Measurements from ENCODE around the gene ABR.

ABR gene

DNA sequence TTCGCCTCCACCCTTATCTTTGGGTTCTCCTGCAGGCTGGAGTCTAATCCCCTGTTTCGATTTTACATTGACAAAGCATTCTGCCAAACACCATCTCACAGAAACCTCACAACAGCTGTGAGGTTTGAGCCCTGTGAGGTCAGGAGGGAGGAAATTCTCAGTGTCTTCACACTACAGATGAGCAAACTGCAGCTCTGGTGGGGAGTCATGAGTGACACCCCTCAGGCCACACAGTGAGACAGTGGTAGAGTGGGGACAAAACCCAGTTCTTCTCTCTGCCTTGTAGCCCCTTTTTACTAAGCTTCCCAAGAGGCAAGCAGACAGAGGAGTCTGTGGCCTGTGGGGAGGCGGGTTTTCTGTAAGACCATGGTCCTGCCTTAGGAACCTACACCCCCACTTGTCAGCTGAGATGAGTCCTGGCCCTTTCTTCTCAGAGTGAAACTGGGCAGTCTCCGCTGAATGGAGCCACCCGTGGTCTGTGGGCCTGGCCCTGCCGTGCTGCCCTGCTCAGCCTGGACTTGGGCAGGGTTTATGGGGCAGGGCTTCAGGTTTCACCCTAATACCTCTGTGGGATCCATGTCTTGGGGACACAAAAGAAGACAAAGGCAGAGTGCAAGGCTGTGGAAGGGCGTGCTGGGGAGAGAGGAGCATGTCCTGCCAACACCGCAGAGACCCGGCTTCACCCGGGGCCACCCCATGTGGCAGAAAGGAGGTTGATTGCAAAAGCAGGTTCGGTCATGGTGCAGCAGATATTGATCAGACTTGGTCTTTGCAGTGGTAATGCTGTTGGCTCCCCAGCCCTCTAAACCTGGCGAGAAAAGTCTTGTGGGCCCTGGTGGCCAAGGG lies 59.0 kb downstream of the ABR start:
- H3K4me2 ChIP-seq (ENCODE audit: low read depth, low read length) = peak overlapping the region; percentile 54
- no peaks in the 10 kb centered on the region for H3K79me2 ChIP-seq (ENCODE audit: low read length)
- H2AFZ ChIP-seq (ENCODE audit: low read length) = peak overlapping the region; percentile 49
- H3K9me2 ChIP-seq (replicated peaks; ENCODE audit: insufficient read depth, low read length) = no peaks in the 10 kb centered on the region
- 0 out of 2 replicates have a peak overlapping the region, but pooled peaks have one; percentile 2 for H3K4me3 ChIP-seq (ENCODE audit: low read length)
- no peaks in the 10 kb centered on the region for H3K9me3 ChIP-seq (replicated peaks; ENCODE audit: insufficient read depth, low read length)
- peaks cover 33% of the 10 kb centered on the region for H3K27me3 ChIP-seq (replicated peaks; ENCODE audit: insufficient read depth, low read length)
- peak overlapping the region; percentile 80 for H3K27ac ChIP-seq (ENCODE audit: low read length)
- peaks cover 21% of the 10 kb centered on the region for H3F3A ChIP-seq (ENCODE audit: insufficient read depth, low read length)
- peak; percentile 78 for DNase-seq
- H3K4me1 ChIP-seq (ENCODE audit: low read length) = peaks cover 43% of the 10 kb centered on the region
- H4K20me1 ChIP-seq (ENCODE audit: insufficient read depth, low read length) = no peaks in the 10 kb centered on the region
- H3K36me3 ChIP-seq (replicated peaks; ENCODE audit: insufficient read depth, low read length) = no peaks in the 10 kb centered on the region
- H3K9ac ChIP-seq (ENCODE audit: low read length) = peak overlapping the region; percentile 47
- no peak for TF ChIP-seq EZH2phosphoT487 (IDR thresholded peaks at IDR 0.05; ENCODE audit: low read length)
- TF ChIP-seq EZH2 (optimal IDR thresholded peaks at IDR 0.05; ENCODE audit: low read depth, low read length) = no peak
- TF ChIP-seq, protein P1, sequence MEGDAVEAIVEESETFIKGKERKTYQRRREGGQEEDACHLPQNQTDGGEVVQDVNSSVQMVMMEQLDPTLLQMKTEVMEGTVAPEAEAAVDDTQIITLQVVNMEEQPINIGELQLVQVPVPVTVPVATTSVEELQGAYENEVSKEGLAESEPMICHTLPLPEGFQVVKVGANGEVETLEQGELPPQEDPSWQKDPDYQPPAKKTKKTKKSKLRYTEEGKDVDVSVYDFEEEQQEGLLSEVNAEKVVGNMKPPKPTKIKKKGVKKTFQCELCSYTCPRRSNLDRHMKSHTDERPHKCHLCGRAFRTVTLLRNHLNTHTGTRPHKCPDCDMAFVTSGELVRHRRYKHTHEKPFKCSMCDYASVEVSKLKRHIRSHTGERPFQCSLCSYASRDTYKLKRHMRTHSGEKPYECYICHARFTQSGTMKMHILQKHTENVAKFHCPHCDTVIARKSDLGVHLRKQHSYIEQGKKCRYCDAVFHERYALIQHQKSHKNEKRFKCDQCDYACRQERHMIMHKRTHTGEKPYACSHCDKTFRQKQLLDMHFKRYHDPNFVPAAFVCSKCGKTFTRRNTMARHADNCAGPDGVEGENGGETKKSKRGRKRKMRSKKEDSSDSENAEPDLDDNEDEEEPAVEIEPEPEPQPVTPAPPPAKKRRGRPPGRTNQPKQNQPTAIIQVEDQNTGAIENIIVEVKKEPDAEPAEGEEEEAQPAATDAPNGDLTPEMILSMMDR (IDR thresholded peaks at IDR 0.05; ENCODE audit: low read length) = no peak

DNA sequence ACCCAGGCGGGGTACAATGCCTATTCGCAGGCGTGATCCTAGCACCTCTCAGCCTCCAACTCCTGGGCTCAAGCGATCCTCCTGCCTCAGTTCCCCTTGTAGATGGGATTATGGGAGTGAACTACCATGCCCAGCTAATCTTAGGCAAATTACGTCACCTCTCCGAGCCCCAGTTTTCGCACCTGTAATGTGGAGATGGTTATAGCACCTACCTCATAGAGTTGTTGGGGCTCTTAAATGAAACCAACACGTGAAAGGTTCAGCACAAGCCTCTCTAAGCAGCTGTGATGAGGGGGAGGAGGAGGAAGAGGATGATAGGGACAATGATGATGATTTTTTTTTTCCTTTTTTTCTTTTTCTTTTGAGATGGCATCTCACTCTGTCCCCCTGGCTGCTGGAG lies 59.9 kb downstream of the ABR start:
- peaks cover 29% of the 10 kb centered on the region for H3F3A ChIP-seq (ENCODE audit: insufficient read depth, low read length)
- H3K27ac ChIP-seq (ENCODE audit: low read length) = peak overlapping the region; percentile 80; the same call in 1 of the 2 replicates
- no peaks in the 10 kb centered on the region for H3K79me2 ChIP-seq (ENCODE audit: low read length)
- no peak overlapping the region for H3K4me3 ChIP-seq (ENCODE audit: low read length)
- peaks cover 24% of the 10 kb centered on the region for H3K27me3 ChIP-seq (replicated peaks; ENCODE audit: insufficient read depth, low read length)
- peak; percentile 77 for DNase-seq
- peak overlapping the region; percentile 47; the same call in 1 of the 2 replicates for H3K9ac ChIP-seq (ENCODE audit: low read length)
- no peaks in the 10 kb centered on the region for H3K36me3 ChIP-seq (replicated peaks; ENCODE audit: insufficient read depth, low read length)
- no peaks in the 10 kb centered on the region for H3K9me2 ChIP-seq (replicated peaks; ENCODE audit: insufficient read depth, low read length)
- no peaks in the 10 kb centered on the region for H3K9me3 ChIP-seq (replicated peaks; ENCODE audit: insufficient read depth, low read length)
- H3K4me1 ChIP-seq (ENCODE audit: low read length) = peaks cover 51% of the 10 kb centered on the region
- no peak for TF ChIP-seq EZH2 (optimal IDR thresholded peaks at IDR 0.05; ENCODE audit: low read depth, low read length)
- no peak overlapping the region for H2AFZ ChIP-seq (ENCODE audit: low read length)
- peak overlapping the region; percentile 54 for H3K4me2 ChIP-seq (ENCODE audit: low read depth, low read length)
- no peaks in the 10 kb centered on the region for H4K20me1 ChIP-seq (ENCODE audit: insufficient read depth, low read length)

DNA sequence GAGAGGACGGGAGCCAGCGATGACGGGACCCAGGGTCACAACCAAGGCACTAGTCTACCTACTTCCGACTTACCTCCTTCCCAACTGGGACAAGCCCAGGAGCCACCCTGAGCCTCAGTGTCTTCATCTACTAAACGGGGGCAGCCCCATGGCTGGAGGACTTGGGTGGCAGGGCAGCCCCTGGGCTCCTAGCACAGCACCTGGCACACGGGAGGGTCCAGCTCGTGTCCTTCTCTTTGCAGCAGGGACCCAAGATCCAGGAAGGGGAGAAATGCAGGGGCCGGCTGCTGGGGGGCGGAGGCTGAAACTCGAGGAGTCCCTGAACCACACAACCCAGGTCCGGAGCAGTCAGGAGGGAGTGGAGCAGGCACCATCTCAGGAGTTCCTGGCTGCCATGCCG lies 63.2 kb downstream of the ABR start:
- Histone ChIP-seq H3K4me3 (ENCODE audit: low read length) (no peak overlapping the region), H3K36me3 (replicated peaks; ENCODE audit: insufficient read depth, low read length) (no peaks in the 10 kb centered on the region), H3K4me1 (ENCODE audit: low read length) (peaks cover 38% of the 10 kb centered on the region), H3K9ac (ENCODE audit: low read length) (no peak overlapping the region), H3F3A (ENCODE audit: insufficient read depth, low read length) (peaks cover 31% of the 10 kb centered on the region), H3K9me2 (replicated peaks; ENCODE audit: insufficient read depth, low read length) (no peaks in the 10 kb centered on the region), H2AFZ (ENCODE audit: low read length) (no peak overlapping the region), H3K27me3 (replicated peaks; ENCODE audit: insufficient read depth, low read length) (peaks cover 6% of the 10 kb centered on the region; the same call in 1 of the 2 replicates), H4K20me1 (ENCODE audit: insufficient read depth, low read length) (no peaks in the 10 kb centered on the region), H3K79me2 (ENCODE audit: low read length) (no peaks in the 10 kb centered on the region), H3K4me2 (ENCODE audit: low read depth, low read length) (no peak overlapping the region), H3K9me3 (replicated peaks; ENCODE audit: insufficient read depth, low read length) (no peaks in the 10 kb centered on the region), H3K27ac (ENCODE audit: low read length) (no peak overlapping the region)
- TF ChIP-seq EZH2 (optimal IDR thresholded peaks at IDR 0.05; ENCODE audit: low read depth, low read length) (no peak), EZH2phosphoT487 (IDR thresholded peaks at IDR 0.05; ENCODE audit: low read length) (no peak)
- TF ChIP-seq, protein P1 (IDR thresholded peaks at IDR 0.05; ENCODE audit: low read length) = no peak
- DNase-seq = no peak

DNA sequence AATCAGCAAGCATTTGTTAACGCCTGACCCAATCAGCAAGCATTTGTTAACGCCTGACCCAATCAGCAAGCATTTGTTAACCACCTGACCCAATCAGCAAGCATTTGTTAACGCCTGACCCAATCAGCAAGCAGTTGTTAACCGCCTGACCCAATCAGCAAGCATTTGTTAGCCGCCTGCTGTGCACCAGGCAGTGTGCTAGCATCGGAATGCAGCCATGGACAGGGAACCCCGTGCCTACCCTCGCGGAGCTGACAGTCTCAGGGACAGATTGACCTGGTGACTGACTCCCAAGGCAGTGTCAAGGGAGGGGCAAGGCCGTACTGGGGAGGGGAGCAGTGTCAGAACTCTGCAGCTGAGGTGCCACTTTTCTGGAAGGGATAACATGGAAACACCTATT lies 66.9 kb downstream of the ABR start:
- TF ChIP-seq, protein P1 (IDR thresholded peaks at IDR 0.05; ENCODE audit: low read length) = no peak
- TF ChIP-seq EZH2 (optimal IDR thresholded peaks at IDR 0.05; ENCODE audit: low read depth, low read length) (no peak), EZH2phosphoT487 (IDR thresholded peaks at IDR 0.05; ENCODE audit: low read length) (no peak)
- Histone ChIP-seq H3K4me1 (ENCODE audit: low read length) (peaks cover 22% of the 10 kb centered on the region), H3K27ac (ENCODE audit: low read length) (no peak overlapping the region)

More for the DNA sequence above, 66.9 kb downstream of the ABR start:
- peaks cover 18% of the 10 kb centered on the region for H3K79me2 ChIP-seq (ENCODE audit: low read length)
- peaks cover 14% of the 10 kb centered on the region for H3F3A ChIP-seq (ENCODE audit: insufficient read depth, low read length)
- no peak overlapping the region for H3K4me3 ChIP-seq (ENCODE audit: low read length)
- no peak overlapping the region for H2AFZ ChIP-seq (ENCODE audit: low read length)
- H3K4me2 ChIP-seq (ENCODE audit: low read depth, low read length) = no peak overlapping the region
- no peaks in the 10 kb centered on the region for H4K20me1 ChIP-seq (ENCODE audit: insufficient read depth, low read length)
- no peaks in the 10 kb centered on the region for H3K9me3 ChIP-seq (replicated peaks; ENCODE audit: insufficient read depth, low read length)
- no peak for DNase-seq
- H3K9ac ChIP-seq (ENCODE audit: low read length) = no peak overlapping the region
- no peaks in the 10 kb centered on the region for H3K36me3 ChIP-seq (replicated peaks; ENCODE audit: insufficient read depth, low read length)
- no peaks in the 10 kb centered on the region for H3K9me2 ChIP-seq (replicated peaks; ENCODE audit: insufficient read depth, low read length)
- H3K27me3 ChIP-seq (replicated peaks; ENCODE audit: insufficient read depth, low read length) = no peaks in the 10 kb centered on the region

Data from MM.1S (cell line).